ENCODE results near the gene MPPED1.

Gene MPPED1

GRCh38 chr22:43393132-43393843 lies 18.5 kb upstream of the MPPED1 start:
- no peak for DNase-seq

- DNase-seq: no peak
Measured at GRCh38 chr22:43393844-43394474, 17.9 kb upstream of the MPPED1 start.

- DNase-seq: no peak
Measured at GRCh38 chr22:43395086-43395695, 16.6 kb upstream of the MPPED1 start.

- no peak for DNase-seq
Measured at GRCh38 chr22:43396321-43396933, 15.4 kb upstream of the MPPED1 start.

DNA sequence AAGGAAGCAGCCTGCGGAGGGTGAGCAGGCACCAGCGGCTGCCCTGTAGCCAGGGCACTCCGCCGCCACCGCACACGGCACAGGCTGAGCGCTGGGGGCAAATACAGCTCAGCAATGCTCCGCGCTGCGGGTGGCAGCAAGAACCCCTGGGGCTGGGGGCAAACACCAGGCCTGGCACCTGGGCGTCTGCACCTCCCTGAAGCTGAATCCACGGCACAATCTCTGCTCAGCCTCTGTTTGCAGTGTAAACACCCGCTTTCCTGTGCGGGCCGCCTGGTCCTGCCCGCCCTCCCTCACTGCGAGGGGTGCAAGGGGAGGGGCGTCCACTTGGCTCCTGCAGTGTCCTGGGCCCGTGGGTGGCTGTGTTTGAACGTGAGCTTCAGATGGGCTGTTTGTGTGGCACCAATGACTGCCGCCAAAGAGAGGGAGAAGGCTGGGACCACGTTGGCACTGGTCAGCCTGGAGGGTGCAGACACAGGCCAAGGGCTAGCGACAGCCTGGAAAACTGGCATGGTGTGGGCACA lies 14.8 kb upstream of the MPPED1 start:
- no peak for DNase-seq

- DNase-seq: no peak
Measured at GRCh38 chr22:43397766-43398165, 14.0 kb upstream of the MPPED1 start.

DNA sequence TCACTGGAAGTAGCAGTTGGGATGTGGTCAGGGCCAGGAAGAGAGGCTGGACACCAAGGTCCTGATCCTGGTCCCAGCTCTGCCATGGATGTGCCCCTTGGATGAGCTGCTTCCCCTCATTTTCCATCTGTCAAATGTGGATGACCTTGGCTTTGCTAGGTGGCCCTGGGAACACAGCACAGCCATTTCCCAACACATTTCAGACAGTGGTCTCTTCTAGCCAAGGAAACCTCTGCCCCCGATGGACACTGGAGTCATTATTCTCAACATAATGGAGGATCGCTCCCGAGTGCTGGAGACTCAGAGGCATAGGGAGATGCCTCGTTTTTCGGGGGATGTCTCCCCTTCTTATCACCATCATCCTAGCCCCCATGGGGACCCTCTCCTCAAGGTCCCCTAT lies 13.6 kb upstream of the MPPED1 start:
- no peak for DNase-seq

GRCh38 chr22:43398910-43399309 lies 12.9 kb upstream of the MPPED1 start:
- no peak for DNase-seq

GRCh38 chr22:43399338-43399979 lies 12.4 kb upstream of the MPPED1 start:
- DNase-seq: no peak

GRCh38 chr22:43399980-43400358 lies 11.8 kb upstream of the MPPED1 start:
- DNase-seq: no peak

GRCh38 chr22:43400449-43400848 lies 11.4 kb upstream of the MPPED1 start:
- no peak for DNase-seq

GRCh38 chr22:43401233-43401632 lies 10.6 kb upstream of the MPPED1 start:
- no peak for DNase-seq

- DNase-seq: no peak
Measured at GRCh38 chr22:43401661-43402060, 10.2 kb upstream of the MPPED1 start.

- no peak for DNase-seq
Measured at GRCh38 chr22:43402128-43402527, 9.7 kb upstream of the MPPED1 start.

DNA sequence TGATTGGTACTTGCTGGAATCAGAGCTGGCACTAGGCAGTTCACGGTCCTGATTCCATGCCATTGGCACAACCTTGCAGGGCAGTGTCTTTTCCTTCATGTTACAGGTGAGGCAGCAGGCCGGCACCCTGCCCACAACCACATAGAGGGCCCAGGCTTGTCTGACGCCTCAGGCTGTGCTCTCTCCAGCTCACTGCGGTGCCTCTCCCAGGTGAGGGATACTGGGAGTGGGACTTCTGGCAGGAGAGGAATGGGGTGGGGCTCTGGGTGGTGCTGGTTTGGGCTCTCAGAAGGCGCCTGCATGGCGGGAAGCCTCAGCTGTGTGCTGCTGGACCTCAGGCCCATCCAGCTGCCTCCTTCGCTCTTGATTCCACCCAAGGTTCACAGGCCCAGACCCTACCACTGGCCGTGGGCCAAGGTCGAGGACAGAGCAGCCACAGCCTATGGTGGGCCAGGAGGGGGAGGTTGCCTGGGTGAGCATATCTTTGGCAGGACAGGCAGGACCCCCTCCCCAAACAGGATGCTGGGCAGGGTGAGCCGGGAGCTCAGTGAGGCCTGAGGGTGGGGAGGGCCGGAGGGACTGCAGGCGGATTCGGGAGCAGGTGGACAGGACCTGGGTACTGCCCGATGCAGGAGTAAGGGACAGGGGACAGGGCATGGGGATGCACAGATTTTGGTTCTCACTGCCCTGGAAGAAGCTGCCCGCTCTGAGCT lies 7.0 kb upstream of the MPPED1 start:
- DNase-seq: no peak

DNA sequence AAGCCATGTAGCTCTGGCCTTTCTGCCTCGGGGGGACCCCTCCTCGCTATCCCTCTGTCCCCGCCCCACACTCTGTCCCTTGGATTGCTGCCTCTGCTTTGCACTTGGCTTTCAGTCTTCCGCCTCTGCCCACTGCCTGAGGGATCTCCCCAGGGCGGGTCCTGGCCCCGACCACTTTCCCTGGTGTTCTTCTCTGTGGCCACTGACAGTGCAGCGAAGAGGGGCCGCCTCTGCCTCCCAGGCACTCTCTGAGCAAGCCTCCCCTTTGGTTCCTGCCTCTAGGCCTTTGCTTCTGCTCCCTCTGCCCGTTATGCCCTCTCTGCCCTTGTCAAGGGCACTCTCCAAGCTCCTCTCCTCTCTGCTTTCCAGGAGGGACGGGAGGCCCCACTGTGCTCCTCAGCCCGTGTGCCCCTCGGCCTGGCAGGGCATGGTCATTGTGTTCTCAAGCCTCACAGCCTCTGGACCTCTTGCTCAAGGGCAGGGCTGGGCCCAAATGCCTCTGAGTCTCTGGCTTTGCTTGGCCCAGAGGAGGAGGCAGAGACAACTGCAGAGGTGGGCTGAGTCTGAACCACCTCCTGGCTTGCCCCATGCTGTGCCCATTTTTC lies 5.5 kb upstream of the MPPED1 start:
- DNase-seq: no peak

- no peak for DNase-seq
Measured at GRCh38 chr22:43407591-43407990, 4.2 kb upstream of the MPPED1 start.

- no peak for DNase-seq
Measured at GRCh38 chr22:43408009-43408408, 3.8 kb upstream of the MPPED1 start.

DNA sequence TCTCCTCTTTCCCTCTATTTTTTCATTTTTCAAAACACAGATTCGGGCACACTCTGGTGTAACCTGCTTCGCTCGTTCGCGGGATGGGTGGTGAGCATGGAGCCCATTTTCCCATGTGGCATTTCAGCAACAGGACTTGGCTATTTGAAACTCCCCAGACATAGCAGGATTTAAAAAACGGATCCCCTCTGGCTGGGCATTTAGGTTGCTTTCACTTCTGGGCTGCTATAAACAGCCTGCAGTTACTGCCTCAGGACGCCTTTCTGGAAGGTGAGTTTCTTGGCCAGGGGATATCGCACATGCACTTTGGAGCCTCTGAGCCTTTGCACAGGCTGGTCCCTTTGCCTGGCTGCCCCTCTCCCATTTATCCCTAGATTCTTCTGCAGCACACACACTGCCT lies 2.8 kb upstream of the MPPED1 start:
- no peak for DNase-seq

- no peak for DNase-seq
Measured at GRCh38 chr22:43409800-43410199, 2.0 kb upstream of the MPPED1 start.

DNA sequence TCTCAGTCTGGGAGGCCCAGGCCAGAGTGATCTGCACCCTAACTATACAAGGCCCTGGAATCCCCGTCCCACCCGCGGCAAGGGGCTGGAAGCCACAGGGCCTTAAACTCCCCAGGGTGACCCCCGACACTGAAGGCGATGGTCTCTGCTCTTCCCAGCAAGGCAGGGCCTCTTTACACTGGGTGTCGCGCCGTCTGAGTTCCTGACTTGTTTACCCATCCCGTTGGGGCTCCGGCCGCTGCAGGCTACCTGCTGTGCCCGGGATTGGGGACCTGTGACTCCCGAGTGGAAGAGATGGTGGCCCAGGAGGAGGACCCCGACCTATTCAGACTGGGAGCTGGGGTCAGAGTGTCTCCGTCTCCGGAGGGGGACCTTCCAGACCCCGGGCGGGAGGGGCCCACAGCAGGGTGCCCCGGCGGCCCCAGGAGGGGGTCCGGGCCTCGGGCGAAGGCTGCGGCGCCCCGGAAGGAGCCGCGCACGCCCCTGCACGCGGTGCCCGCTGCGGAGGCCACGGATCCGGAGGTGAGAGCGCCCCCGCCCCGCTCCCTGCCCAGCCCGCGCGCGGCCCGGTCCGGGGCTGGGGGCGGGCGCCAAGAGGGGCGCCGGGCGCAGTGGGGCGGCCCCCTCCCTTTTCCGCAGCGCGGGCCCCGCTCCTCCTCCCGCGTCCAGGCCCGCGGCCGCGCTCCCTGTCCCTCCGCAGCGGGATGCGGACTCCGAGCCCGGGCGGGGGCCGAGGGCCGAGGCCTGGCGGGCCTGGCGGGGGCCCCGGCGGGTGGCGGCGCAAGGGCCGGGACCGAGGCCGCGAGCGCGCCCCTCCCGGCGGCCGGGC lies 560 bp upstream of the MPPED1 start:
- DNase-seq: no peak

Data from stimulated activated CD4-positive, alpha-beta T cell treated with anti-CD3 and anti-CD28 coated beads, Interleukin-4, amount 100 ng/mL, for 4 hours (primary cell).